ENCODE data around the gene C1GALT1.
A peak's percentile ranks its signal among the peaks of the same experiment; 100 is the strongest.
"Not testable (repeated sequence)": the region's sequence is repeated elsewhere in the genome, so short reads cannot be mapped to it uniquely, and the experiment has no call there.

C1GALT1 gene

DNA sequence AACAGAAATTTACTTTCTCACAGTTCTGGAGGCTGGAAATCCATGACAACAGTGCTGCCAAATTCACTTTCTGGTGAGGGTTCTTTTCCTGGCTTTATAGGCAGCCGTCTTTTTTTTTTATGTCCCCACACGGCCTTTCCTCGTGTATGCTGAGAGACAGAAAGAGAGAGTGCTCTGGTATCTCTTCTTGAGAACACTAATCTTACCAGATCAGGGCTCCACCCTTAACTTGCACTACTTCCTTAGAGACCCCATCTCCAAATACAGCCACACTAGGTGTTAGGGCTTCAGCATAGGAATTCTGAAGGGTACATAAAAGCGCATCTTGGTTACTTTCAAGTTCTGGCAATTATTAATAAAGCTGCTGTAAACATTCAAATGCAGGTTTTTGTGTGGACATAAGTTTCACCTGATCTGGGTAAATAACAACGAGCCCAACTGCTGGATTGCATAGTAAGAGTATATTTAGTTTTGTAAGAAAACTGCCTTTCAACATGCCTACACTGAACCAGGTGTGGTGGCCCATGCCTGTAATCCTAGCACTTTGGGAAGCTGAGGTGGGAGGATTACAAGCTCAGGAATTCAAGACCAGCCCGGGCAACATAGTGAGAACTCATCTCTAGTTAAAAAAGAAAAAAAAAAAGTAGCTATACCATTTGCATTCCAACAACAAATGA, 8.2 kb upstream of the C1GALT1 start:
- DNase-seq = no peak

GRCh38 chr7:7175075-7175695, 7.2 kb upstream of the C1GALT1 start:
- DNase-seq = no peak

GRCh38 chr7:7176406-7177043, 5.8 kb upstream of the C1GALT1 start:
- no peak for DNase-seq

GRCh38 chr7:7177044-7177517, 5.3 kb upstream of the C1GALT1 start:
- DNase-seq = no peak

- no peak for DNase-seq
Measured at GRCh38 chr7:7178081-7178480, 4.3 kb upstream of the C1GALT1 start.

DNA sequence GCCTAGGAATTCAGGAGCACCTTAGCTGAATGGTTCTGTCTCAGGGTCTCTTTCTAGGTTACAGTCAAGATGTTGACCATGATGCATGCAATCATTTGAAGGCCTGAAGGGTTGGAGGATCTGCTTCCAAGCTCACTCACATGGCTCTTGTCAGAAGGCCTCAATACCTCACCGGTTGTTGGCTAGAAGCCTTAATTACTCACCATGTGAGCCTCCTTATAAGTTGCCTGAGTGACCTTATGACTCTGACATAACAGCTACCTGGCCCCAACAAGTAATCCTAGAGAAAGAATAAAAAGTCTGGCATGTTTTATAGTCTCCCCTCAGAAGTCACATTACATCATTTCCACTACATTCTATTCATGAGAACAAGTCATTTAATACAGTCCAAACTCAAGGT, 3.4 kb upstream of the C1GALT1 start:
- no peak for DNase-seq

- DNase-seq = no peak
Measured at GRCh38 chr7:7180725-7181449, 1.5 kb upstream of the C1GALT1 start.

- peak; percentile 10 to 74 (median 45) for DNase-seq
Measured at GRCh38 chr7:7181519-7182155, 707 bp upstream of the C1GALT1 start.

- DNase-seq = peak in 4 of 5 donors; percentile 31 to 48 (median 38)
Measured at GRCh38 chr7:7183061-7183837, 905 bp downstream of the C1GALT1 start.

DNA sequence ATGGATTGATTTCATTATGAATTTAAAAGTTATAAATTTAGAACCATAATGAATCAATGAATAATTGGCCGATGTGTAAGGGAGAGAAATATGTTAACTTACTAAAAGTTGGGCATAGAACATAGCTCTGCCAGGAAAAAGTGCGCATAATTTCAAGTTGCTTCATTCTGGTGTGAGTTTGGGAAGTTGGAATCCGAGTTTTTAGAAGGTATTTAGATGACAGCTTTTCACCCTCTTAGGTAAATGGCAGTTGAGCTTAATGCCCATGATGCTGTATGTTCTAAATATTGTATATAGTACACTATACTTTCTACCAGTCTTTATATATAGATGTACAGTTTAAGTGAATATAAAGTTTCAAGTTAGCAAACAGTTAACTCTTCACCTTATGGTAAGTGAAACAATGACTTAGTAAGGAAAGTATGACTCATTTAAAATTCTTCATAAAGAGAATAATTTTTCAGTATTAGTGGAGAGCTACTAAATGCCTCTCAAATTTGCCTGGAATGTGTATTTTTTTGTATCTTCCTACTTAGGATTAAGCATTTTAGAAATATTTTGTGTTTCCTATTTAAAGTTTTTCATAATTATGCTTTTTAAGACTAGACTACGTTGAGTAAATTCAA, 1.6 kb downstream of the C1GALT1 start:
- no peak for DNase-seq

- DNase-seq = no peak
Measured at GRCh38 chr7:7185371-7185989, 3.1 kb downstream of the C1GALT1 start.

DNA sequence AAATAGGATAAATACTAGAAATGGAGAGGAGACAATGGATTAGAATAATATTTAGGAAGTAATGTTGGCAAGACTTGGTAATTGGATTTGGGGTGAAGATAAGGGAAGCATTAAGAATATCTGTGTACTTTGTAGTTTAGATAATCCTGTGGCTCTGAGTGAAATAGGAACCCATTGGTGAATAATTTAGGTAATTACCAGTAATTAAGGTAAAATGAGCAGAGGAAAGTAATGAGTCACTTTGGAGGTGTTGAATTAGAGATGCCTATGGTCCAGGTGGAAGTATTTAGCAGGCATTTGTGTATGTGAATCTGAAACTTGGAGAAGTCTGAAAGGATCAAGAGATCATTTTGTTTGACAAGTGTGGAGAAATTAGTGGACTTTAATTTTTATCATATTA, 5.7 kb downstream of the C1GALT1 start:
- DNase-seq = no peak

GRCh38 chr7:7188742-7189141, 6.4 kb downstream of the C1GALT1 start:
- no peak for DNase-seq

GRCh38 chr7:7190142-7190541, 7.8 kb downstream of the C1GALT1 start:
- DNase-seq = no peak

GRCh38 chr7:7191137-7191536, 8.8 kb downstream of the C1GALT1 start:
- no peak for DNase-seq

- DNase-seq = peak in 1 of 5 donors; percentile 30
Measured at GRCh38 chr7:7192798-7193788, 10.7 kb downstream of the C1GALT1 start.

- not testable (repeated sequence) for DNase-seq
Measured at GRCh38 chr7:7199592-7199991, 17.2 kb downstream of the C1GALT1 start.

DNA sequence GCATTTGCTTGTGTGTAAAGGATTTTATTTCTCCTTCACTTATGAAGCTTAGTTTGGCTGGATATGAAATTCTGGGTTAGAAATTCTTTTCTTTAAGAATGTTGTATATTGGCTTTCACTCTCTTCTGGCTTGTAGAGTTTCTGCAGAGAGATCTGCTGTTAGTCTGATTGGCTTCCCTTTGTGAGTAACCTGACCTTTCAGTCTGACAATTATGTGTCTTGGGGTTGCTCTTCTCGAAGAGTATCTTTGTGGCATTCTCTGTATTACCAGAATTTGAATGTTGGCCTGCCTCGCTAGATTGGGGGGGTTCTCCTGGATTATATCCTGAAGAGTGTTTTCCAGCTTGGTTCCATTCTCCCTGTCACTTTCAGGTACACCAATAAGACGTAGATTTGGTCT, 17.9 kb downstream of the C1GALT1 start:
- DNase-seq = not testable (repeated sequence)

DNA sequence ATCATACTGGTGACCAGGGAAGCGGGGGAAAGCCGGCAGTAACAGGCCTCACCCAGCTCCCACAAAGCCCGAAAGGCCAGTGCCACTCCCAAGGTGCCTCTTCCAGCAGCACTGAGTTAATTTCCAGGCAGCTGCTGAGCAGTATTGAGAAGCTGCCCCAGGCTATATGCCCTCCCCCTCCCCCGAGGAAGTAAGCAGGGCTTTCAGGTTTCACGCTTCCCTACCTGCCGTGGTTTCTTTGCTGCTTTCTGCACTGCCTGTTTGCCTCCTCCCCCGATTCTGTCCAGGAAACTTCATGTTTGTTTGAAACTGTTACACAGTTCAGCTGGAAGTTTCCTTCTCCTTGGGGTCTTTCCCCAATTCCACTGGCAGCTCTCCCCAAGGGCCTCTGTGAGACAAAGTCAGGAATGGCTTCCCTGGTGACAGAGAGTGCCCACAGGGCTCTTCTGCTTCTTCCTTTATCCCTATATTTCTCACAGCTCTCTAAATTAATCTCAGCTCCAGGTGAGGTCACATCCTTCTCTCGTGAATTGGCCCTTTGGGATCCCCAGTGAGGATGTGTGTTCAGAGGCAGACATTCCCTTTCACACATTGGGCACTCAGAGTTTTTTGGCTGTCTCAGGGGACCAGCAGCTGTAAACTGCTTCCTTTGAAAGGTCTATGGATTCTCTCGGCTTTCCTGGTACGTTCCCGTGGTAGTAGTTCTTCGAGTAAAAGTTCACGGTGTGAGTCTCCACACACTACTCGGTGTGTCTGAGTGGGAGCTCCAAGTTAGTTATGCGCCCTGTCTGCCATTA, 19.4 kb downstream of the C1GALT1 start:
- DNase-seq = peak in 4 of 5 donors; percentile 10 to 50 (median 32)
